Vagina (tissue), 2 donors: ENCODE data around the gene NFATC3. TPM values are rescaled to one million over a fixed set of nuclear protein-coding genes. Genes with fewer than 3 reads are reported as not detected.
"Not testable (repeated sequence)": the region's sequence is repeated elsewhere in the genome, so short reads cannot be mapped to it uniquely, and the experiment has no call there.

ENCODE experiments used
- DNase-seq, 2 donors: peaks; one replicate each; pipeline ENCODE4 v3.0.0-alpha.2; 2017; ENCODE audit errors: extremely low spot score in 2 of 2
- H3K27ac ChIP-seq: fragments of 200-600 bp; sonication (generic); one replicate; pipeline ENCODE4 v1.5.1; 2019
- H3K27me3 ChIP-seq: fragments of 200-600 bp; sonication (generic); one replicate; pipeline ENCODE4 v1.5.1; 2019
- H3K36me3 ChIP-seq, 2 donors: fragments of 200-600 bp; sonication (generic); one replicate each; pipeline ENCODE4 v1.5.1; 2017 to 2019
- H3K4me1 ChIP-seq: fragments of 200-600 bp; sonication (generic); one replicate; pipeline ENCODE4 v1.5.1; 2019
- H3K4me3 ChIP-seq, 2 donors: fragments of 200-600 bp; sonication (generic); 1 replicate in 1 of 2; 2 replicates in 1 of 2; pipeline ENCODE4 v1.5.1; 2016 to 2019
- H3K9me3 ChIP-seq: fragments of 200-600 bp; sonication (generic); one replicate; pipeline ENCODE4 v1.5.1; 2019
- CTCF ChIP-seq, 3 experiments: fragments of 450-650 bp in 2 of 3; fragments of 200-600 bp in 1 of 3; sonication (generic) in 1 of 3; IDR thresholded peaks; one replicate each; pipeline ENCODE4 v1.5.1; 2017 to 2019; ENCODE audit warnings: antibody characterized with exemption in 3 of 3, mild to moderate bottlenecking in 2 of 3, moderate library complexity in 2 of 3
- POLR2A ChIP-seq, 2 donors: fragments of 450-650 bp; IDR thresholded peaks; one replicate each; pipeline ENCODE4 v1.6.1; 2017; ENCODE audit warnings: antibody characterized with exemption in 2 of 2, mild to moderate bottlenecking in 2 of 2, moderate library complexity in 2 of 2
- POLR2AphosphoS5 ChIP-seq, 2 donors: sonication (generic); formaldehyde crosslinking; IDR thresholded peaks; one replicate each; pipeline ENCODE4 v1.9.0; 2017; ENCODE audit warnings: antibody characterized with exemption in 2 of 2, mild to moderate bottlenecking in 2 of 2, low read depth in 1 of 2; ENCODE audit not compliant: insufficient read depth in 1 of 2
- intact Hi-C: fragments of 100-400 bp; cut with DNase I; formaldehyde crosslinking; loops from one replicate; pipeline ENCODE4 v1.15.1; 2023
- total RNA-seq: library from RNA; depleted of rRNA; stranded (reverse); fragments of >200 nt; gene quantifications from one replicate; pipeline ENCODE4 v1.2.3, GENCODE V29; 2016

The NFATC3 gene
- total RNA-seq, 1 donor from 2014 or later: 51.8 TPM

GRCh38 chr16:68113059-68113761, 28.0 kb downstream of the NFATC3 start:
- TF ChIP-seq POLR2A (IDR thresholded peaks at IDR 0.05): no peak
- no peak for TF ChIP-seq CTCF (IDR thresholded peaks at IDR 0.05)
- no peak for TF ChIP-seq POLR2AphosphoS5 (IDR thresholded peaks at IDR 0.05; ENCODE audit: insufficient read depth in 1 of 2, low read depth in 1 of 2)
- Histone ChIP-seq H3K27ac (no peak overlapping the region), H3K9me3 (no peaks in the 10 kb centered on the region), H3K36me3 (no peaks in the 10 kb centered on the region), H3K27me3 (no peaks in the 10 kb centered on the region), H3K4me3 (no peak overlapping the region), H3K4me1 (peaks cover 17% of the 10 kb centered on the region)
- intact Hi-C loops: no loop called here
- no peak for DNase-seq

- H3K4me3 ChIP-seq: no peak overlapping the region
- DNase-seq: no peak
- H3K9me3 ChIP-seq: no peaks in the 10 kb centered on the region
- H3K27ac ChIP-seq: no peak overlapping the region
- H3K27me3 ChIP-seq: no peaks in the 10 kb centered on the region
- H3K36me3 ChIP-seq: no peaks in the 10 kb centered on the region
- H3K4me1 ChIP-seq: peaks cover 17% of the 10 kb centered on the region
- intact Hi-C loops: no loop called here
- TF ChIP-seq POLR2AphosphoS5 (IDR thresholded peaks at IDR 0.05; ENCODE audit: insufficient read depth in 1 of 2, low read depth in 1 of 2) (no peak), POLR2A (IDR thresholded peaks at IDR 0.05) (no peak)
Observed at GRCh38 chr16:68113765-68114240, 28.6 kb downstream of the NFATC3 start.

- peaks cover 17% of the 10 kb centered on the region for H3K4me1 ChIP-seq
- DNase-seq, H3K4me3 ChIP-seq, H3K36me3 ChIP-seq, H3K27me3 ChIP-seq, intact Hi-C loops, H3K27ac ChIP-seq, H3K9me3 ChIP-seq: not testable (repeated sequence)
Observed at GRCh38 chr16:68114939-68115338, 29.8 kb downstream of the NFATC3 start.

- H3K4me1 ChIP-seq: peaks cover 17% of the 10 kb centered on the region
- H3K9me3 ChIP-seq: no peaks in the 10 kb centered on the region
- TF ChIP-seq POLR2AphosphoS5 (IDR thresholded peaks at IDR 0.05; ENCODE audit: insufficient read depth in 1 of 2, low read depth in 1 of 2): no peak
- no peak for TF ChIP-seq POLR2A (IDR thresholded peaks at IDR 0.05)
- TF ChIP-seq CTCF (IDR thresholded peaks at IDR 0.05): no peak
- DNase-seq: no peak
- intact Hi-C loops: no loop called here
- no peak overlapping the region for H3K27ac ChIP-seq
- no peak overlapping the region for H3K4me3 ChIP-seq
- no peaks in the 10 kb centered on the region for H3K36me3 ChIP-seq
- no peaks in the 10 kb centered on the region for H3K27me3 ChIP-seq
Observed at GRCh38 chr16:68115851-68116250, 30.7 kb downstream of the NFATC3 start.

- Histone ChIP-seq H3K4me3 (no peak overlapping the region), H3K27me3 (no peaks in the 10 kb centered on the region), H3K36me3 (no peaks in the 10 kb centered on the region), H3K4me1 (peaks cover 17% of the 10 kb centered on the region), H3K27ac (no peak overlapping the region), H3K9me3 (no peaks in the 10 kb centered on the region)
- TF ChIP-seq CTCF (IDR thresholded peaks at IDR 0.05): no peak
- TF ChIP-seq POLR2A (IDR thresholded peaks at IDR 0.05): no peak
- no peak for TF ChIP-seq POLR2AphosphoS5 (IDR thresholded peaks at IDR 0.05; ENCODE audit: insufficient read depth in 1 of 2, low read depth in 1 of 2)
- no peak for DNase-seq
- intact Hi-C loops: no loop called here
Observed at GRCh38 chr16:68116256-68116867, 31.2 kb downstream of the NFATC3 start.

- no peak for DNase-seq
- no peak overlapping the region for H3K27ac ChIP-seq
- no peaks in the 10 kb centered on the region for H3K36me3 ChIP-seq
- H3K27me3 ChIP-seq: no peaks in the 10 kb centered on the region
- no peak for TF ChIP-seq POLR2A (IDR thresholded peaks at IDR 0.05)
- no peak for TF ChIP-seq POLR2AphosphoS5 (IDR thresholded peaks at IDR 0.05; ENCODE audit: insufficient read depth in 1 of 2, low read depth in 1 of 2)
- no peak for TF ChIP-seq CTCF (IDR thresholded peaks at IDR 0.05)
- peaks cover 17% of the 10 kb centered on the region for H3K4me1 ChIP-seq
- H3K9me3 ChIP-seq: no peaks in the 10 kb centered on the region
- no peak overlapping the region for H3K4me3 ChIP-seq
- intact Hi-C loops: no loop called here
Observed at GRCh38 chr16:68117884-68118283, 32.7 kb downstream of the NFATC3 start.

- H3K27me3 ChIP-seq, intact Hi-C loops, H3K36me3 ChIP-seq, H3K9me3 ChIP-seq, H3K4me3 ChIP-seq, H3K27ac ChIP-seq, DNase-seq: not testable (repeated sequence)
- H3K4me1 ChIP-seq: peaks cover 17% of the 10 kb centered on the region
Observed at GRCh38 chr16:68118954-68119353, 33.8 kb downstream of the NFATC3 start.

GRCh38 chr16:68120496-68120895, 35.3 kb downstream of the NFATC3 start:
- H3K4me1 ChIP-seq: peaks cover 17% of the 10 kb centered on the region
- H3K9me3 ChIP-seq, H3K27me3 ChIP-seq, DNase-seq, H3K4me3 ChIP-seq, H3K36me3 ChIP-seq, H3K27ac ChIP-seq, intact Hi-C loops: not testable (repeated sequence)
